Measurements from ENCODE around the gene NOPCHAP1. TPM values are rescaled to one million over a fixed set of nuclear protein-coding genes. Genes with fewer than 3 reads are reported as not detected.

The NOPCHAP1 gene
- total and polyA plus RNA-seq, 2 of the 8 experiments (the other 6 are each of a cell fraction or from before 2014, with no cell fraction given), result 14.9 to 39.5 TPM

GRCh38 chr12:104958001-104958804, 27.9 kb upstream of the NOPCHAP1 start, which contains the start of gene SLC41A2 (continued):
- TF ChIP-seq RAD21 (IDR thresholded peaks at IDR 0.05 in 1 of 2, conservative IDR thresholded peaks at IDR 0.05 in 1 of 2; ENCODE audit: low read depth in 2 of 2, low read length in 2 of 2) (no peak), CEBPB (IDR thresholded peaks at IDR 0.05; ENCODE audit: low read depth, low read length) (no peak), MAFK (IDR thresholded peaks at IDR 0.05; ENCODE audit: low read depth, low read length) (peak; percentile 75), EGR1 (IDR thresholded peaks at IDR 0.05; ENCODE audit: borderline replicate concordance, low read depth, low read length) (peak; percentile 1; the same call in 1 of the 2 replicates), SP4 (IDR thresholded peaks at IDR 0.05; ENCODE audit: low read length) (no peak), USF2 (IDR thresholded peaks at IDR 0.05; ENCODE audit: low read length) (0 out of 2 replicates have a peak, but pooled peaks have one; percentile 10), PHF8 (conservative IDR thresholded peaks at IDR 0.05; ENCODE audit: low read depth, low read length) (peak; percentile 63)
